IPS DF 4.7 (cell line): ENCODE data around the gene DLGAP1.
"Not testable (repeated sequence)": the region's sequence is repeated elsewhere in the genome, so short reads cannot be mapped to it uniquely, and the experiment has no call there.

Experiments
- DNase-seq: peaks from one replicate; pipeline ENCODE4 v3.0.0-alpha.2; 2013; ENCODE audit warnings: low spot score; ENCODE audit errors: extremely low read depth

Gene DLGAP1

DNA sequence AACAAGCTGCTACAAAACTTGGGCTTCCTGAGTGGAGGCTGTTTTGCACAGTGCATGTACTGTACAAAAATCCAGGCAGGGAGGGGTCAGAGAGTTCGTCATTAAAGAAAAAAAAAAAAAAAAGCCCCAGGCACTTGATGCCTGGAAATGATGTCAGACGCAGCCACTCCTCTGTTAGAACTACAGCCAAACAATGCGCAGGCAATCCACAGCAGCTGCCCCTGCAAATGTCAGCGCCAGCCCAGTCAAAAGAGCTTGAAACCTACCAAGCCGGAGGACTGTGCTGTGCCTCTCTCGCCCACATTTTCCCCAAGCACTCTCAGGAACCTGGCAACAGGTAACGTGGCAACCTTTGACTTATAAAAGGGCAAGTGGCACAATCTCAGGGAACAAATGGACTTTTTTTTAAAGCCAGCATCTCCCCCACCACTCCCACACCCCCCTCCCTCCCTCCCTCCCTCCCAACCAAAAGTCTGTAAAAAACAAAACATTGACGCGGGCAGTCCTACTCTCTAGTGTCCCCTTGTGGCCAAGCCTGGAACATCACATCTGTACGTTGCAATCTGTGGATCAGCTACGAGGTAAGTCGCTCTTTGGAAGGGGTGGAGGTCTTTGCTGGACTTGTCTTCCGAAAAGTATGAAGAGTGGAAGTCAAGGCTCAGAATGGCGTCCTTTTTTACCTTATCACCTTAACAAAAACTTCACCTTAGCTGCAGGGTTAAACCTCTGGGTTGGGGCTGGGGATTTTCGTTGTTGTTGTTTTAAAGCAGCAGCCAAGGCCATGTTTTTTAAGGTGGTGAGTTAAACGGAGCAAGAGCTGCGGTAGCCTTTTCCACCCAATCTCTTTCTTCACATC lies 861.0 kb downstream of the DLGAP1 start:
- peak; percentile 88 for DNase-seq

- no peak for DNase-seq
These were observed 861.7 kb downstream of the DLGAP1 start for GRCh38 chr18:3593381-3593903.

DNA sequence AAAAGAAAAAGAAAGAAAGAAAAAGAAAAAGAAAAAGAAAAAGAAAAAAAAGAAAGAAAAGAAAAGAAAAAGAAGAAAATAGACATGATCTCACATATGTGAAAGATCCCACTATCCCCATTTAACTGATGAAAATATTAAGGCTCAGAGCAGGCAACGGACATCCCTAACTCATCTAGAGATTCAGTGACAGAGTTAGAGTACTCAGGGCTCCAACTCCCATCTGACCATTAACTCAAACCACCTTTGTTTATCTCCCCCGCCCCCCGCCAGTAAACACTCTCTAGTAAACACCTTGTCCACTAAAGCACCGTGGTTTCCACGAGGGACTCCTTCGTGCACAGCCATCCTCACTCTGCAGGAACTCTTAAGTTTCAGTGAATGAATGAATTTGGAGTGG lies 862.2 kb downstream of the DLGAP1 start:
- no peak for DNase-seq

GRCh38 chr18:3590096-3590630 lies 864.9 kb downstream of the DLGAP1 start:
- no peak for DNase-seq

GRCh38 chr18:3585656-3586509 lies 869.2 kb downstream of the DLGAP1 start:
- no peak for DNase-seq

GRCh38 chr18:3584897-3585460 lies 870.1 kb downstream of the DLGAP1 start:
- DNase-seq, result no peak

GRCh38 chr18:3584266-3584861 lies 870.7 kb downstream of the DLGAP1 start:
- no peak for DNase-seq

- no peak for DNase-seq
These were observed 871.2 kb downstream of the DLGAP1 start for GRCh38 chr18:3583873-3584247.

GRCh38 chr18:3583106-3583872 lies 871.8 kb downstream of the DLGAP1 start:
- not testable (repeated sequence) for DNase-seq

GRCh38 chr18:3581890-3582289 lies 873.2 kb downstream of the DLGAP1 start:
- no peak for DNase-seq

GRCh38 chr18:3580523-3581025 lies 874.5 kb downstream of the DLGAP1 start:
- not testable (repeated sequence) for DNase-seq

DNA sequence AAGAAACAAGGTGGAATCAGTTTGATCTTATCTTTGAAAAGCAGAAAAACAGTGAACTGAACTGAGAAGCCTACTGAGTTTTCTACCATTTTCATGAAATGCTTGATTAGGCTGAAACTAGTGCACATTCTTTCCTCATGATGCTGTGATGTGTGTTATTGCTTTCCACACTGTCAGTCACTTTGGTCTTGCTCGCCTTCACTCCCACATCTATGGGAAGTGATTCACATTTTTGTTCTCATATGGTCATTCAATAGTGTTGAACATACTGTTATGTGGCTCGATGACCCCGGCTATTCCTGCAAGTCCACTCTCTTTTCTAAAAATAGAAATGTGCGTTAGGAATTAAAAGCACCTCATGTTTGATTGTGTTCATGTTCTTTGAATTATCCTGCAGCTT lies 875.4 kb downstream of the DLGAP1 start:
- no peak for DNase-seq

DNA sequence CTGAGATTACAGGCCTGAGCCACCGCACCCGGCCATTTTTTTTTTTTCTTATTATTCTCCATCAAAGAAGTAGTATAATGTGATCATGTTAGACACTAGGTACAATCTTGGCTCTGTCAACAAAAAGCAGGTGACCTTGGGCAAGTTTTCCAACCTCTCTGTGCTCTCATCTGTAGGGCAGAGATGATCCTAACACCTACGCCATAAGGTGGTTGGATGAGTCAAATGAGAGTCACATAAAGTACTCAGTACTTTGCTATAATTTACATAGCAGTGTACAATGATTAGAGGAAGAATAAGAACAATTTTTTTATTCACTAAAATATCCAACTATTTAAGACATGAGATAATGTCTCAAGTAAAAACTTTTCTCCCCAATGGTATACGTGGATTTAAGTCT lies 876.5 kb downstream of the DLGAP1 start:
- no peak for DNase-seq

DNA sequence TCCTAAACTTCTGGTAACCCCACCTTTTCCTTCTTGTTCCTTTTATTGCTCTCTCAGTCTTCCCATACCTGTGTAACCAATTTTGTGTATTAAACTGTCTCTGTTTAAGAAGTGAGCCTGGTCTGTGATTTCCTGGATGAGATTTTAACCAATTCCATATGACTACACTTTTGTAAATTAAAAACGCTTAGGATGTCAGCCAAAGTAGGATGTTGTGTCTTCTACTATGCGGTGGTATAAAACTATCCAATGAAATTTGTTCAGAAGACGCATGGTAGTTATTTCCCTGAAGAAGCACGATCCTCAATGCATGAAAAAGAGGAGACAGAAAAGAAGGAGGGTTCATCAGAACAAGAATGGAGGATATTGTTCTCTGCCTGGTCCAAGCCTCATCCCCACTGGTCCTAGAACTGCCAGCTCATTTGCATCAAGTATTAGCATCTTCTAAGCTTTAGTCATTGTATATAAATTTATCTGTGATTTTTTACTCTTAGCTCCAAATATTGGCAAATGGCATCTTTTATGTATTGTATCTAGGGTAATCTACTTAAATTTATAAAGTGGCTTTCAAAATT lies 877.7 kb downstream of the DLGAP1 start:
- DNase-seq, result no peak

DNA sequence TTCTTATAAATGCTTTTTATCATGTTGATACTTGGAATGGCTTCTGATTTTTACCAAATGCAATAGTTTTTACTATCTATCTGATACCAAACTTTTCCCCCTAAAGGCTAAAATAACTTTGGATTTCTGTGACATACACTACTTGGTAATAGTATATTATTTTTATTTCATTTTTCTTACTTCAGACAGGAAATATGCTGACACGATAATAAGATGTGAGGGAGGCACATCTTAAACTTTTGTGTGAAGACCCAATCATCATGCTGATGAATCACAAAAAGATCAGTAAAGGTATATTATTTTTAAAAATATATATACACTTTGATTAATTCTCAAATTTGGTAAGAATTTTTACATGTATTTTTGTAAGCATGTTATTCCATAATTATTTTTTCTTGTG lies 882.3 kb downstream of the DLGAP1 start:
- DNase-seq, result no peak

GRCh38 chr18:3566851-3567250 lies 888.3 kb downstream of the DLGAP1 start:
- no peak for DNase-seq

DNA sequence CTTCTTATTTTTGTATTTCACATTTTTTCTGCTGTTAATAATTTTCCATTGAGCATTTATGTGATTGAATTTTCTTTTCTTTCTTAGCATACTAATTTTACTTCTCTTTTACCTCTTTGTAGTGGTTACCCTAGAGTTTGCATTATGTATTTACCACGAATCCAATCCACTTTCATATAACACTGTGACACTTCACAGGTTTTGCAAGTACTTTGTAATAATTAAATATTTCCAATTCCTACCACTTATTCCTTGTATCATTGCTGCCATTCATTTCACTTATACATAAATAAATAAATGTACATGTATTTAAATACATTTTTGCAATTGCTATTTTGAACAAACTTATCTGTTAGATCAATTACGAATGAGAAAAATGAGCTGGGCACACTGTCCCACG lies 894.4 kb downstream of the DLGAP1 start:
- DNase-seq, result no peak

- DNase-seq, result no peak
These were observed 900.2 kb downstream of the DLGAP1 start for GRCh38 chr18:3554811-3555427.

DNA sequence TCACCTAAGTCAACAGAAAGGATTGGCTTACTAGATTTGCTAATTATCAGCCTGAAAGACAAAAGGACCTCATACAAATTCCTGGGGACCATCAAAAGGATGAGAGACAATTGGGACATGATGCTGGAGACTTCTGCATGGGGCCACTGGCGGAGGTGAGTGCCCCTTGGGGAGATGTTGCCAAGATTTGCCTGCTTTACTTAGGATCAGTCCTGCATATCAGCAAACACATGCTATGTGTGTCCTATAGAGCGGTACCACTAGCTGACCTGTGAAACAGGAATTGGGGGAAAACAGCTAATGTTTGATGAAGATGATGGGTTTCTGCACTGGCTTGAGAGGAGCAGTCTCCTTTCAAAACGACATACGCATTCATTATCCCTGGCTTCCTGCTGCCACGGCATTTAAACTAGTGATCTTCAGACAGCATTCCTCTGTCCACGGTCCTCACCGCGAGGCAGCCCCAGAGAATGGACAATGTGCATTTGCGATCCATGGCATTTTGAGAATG lies 901.0 kb downstream of the DLGAP1 start:
- DNase-seq, result peak; percentile 58
